Stimulated activated CD8-positive, alpha-beta memory T cell treated with anti-CD3 and anti-CD28 coated beads, Interleukin-4, amount 100 ng/mL, for 48 hours (primary cell): Measurements from ENCODE around the gene EFHC1.
"Not testable (repeated sequence)": the region's sequence is repeated elsewhere in the genome, so short reads cannot be mapped to it uniquely, and the experiment has no call there.

Source experiments
- DNase-seq: peaks from one replicate; pipeline ENCODE4 v3.0.0-alpha.2; 2020

The EFHC1 gene

DNA sequence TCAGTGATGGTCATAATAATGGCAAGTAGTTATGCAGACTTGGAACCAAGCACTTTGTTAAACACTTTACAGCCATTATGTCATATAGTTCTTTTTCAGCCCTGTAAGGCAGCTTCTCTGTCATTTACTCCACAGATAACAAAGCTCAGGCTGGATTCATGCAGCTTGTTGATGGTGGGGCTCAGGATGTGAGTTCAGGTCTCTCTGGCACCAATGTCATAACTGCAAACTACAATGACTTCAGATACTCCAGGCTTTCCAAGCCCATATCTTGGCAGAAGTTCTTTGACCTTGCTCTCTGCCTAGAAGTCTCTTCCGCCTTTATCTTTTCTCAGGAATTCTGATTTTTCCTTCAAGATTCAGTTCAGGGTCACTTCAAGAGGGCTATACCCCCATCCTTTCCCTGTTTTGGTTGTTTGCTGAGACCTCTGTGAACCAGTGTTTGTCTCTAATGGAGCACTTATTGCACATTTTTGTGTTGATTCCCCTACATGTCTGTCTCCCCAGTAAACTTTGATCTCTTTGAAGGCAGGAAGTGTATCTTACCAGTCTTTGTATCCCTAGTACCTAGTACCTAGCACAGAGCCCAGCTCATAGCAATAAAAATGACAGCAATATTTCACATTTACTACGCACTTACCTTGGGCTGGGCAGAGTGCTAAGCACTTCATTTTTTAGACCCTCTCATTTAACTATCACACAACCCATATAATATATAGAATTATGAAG is 19.7 kb upstream of the EFHC1 start:
- DNase-seq = no peak

- DNase-seq = no peak
Measured at GRCh38 chr6:52403086-52403485, 17.1 kb upstream of the EFHC1 start.

DNA sequence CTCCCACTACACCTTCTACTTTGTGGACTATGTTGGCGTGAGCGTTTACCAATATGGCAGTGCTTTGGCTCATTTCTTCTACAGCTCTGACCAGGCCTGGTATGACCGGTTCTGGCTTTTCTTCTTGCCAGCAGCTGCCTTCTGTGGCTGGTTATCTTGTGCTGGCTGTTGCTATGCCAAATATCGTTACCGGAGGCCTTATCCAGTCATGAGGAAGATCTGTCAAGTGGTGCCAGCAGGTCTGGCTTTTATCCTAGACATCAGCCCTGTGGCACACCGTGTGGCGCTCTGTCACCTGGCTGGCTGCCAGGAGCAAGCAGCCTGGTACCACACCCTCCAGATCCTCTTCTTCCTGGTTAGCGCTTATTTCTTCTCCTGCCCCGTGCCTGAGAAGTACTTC is 16.5 kb upstream of the EFHC1 start:
- no peak for DNase-seq

GRCh38 chr6:52405243-52405642 is 14.9 kb upstream of the EFHC1 start:
- DNase-seq = no peak

DNA sequence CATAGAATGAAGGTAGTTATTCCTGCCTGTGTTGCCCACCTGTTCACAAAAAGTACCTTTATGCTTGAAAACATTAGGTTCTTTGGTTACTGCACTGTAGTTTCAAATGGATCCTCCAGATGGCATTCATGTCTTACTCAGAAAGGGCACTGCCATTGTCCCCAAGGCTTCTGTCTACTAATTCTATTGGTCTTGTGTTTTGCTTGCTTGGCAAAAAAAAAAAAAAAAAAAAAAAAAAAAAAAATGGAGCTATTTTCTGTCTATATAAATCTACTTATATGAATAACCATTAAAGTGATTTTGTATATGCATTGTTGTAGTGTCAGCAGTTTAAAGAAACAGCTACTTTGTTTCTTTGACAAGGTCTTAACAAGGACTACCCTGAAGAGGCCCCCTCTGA is 12.7 kb upstream of the EFHC1 start:
- no peak for DNase-seq

- DNase-seq = no peak
Measured at GRCh38 chr6:52409499-52409898, 10.6 kb upstream of the EFHC1 start.

DNA sequence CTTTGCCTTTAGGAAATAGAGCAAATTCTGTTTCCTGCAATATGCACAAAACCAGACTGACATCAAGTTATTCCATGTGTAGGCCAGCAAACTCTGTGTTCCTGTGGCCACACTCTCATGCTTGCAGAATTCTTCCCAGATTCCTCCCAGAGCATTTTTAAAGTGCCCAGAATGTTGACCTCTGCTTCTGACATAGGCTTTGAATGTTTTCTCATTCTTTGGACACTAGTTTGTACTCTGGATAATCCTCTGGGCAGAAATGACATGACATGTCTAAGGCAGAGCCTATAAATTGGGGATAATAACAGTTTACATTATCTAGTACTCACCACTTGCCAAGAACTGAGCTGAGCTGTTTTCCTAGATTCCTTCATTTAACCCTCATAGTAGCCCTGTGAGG is 9.2 kb upstream of the EFHC1 start:
- no peak for DNase-seq

DNA sequence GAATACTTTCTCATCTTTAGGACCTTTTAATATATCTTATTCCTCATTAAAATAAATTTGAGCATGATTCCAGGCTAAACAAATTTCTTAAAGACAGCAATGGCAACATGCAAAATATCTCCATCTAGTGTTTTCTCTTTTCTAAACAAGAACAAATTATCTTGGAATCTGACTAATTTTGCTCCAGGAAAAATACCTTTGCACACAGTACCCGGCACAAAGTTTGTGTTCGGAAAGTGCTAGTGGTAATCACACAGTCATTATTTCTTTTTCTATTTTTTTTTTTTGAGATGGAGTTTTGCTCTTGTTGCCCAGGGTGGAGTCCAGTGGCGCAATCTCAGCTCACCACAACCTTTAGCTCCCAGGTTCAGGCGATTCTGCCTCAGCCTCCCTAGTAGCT is 8.2 kb upstream of the EFHC1 start:
- DNase-seq = no peak

DNA sequence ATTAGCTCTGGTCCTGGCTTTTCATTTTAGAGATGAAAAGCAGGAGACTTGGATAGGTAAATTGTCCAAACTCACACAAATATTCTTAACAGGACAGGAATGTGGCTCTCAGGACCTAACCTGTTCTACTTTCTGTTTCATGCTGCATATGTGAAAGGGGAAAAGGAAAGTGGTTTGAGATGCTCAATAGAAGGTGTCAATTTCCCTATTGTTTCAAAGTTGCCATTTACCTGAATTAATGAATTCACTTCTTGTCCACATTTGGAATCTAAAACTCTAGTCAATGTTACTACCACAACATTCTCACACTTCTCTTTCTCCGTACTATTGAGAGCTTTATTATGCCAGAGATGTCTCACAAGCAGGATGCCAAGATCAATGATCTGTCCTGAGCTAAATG is 4.8 kb upstream of the EFHC1 start:
- DNase-seq = no peak

DNA sequence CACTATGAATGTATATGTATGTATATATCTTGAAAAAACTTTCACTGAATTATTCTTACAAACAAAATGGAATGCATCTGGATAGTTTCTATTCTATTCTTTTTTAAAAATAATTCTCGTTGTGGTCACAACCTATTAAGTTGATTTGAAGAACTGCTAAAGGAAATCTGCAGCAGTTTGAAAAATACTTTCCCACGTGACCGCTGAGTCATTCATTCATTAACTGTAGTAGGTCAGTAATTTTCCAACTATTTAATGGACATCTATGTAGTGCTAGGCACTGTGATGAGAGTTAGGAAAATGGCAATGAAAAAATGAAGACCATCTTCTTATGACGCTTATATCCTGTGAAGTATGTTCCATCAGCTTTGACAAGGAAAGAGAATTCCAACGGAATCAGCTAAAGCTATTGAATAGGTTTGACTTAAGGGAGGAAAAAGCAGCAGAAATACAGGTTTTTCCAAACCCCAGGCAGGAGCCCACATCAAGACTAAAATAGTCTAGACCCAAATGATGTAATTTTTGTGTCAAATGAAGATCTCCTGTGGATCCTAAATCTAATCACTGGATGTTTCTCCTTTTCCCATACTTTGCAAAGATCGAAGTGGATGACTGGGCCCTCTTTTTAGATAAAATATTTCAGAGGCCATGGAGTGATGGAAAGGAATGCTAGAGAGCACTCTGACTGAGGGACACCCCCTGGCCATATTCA is 4.1 kb upstream of the EFHC1 start:
- no peak for DNase-seq

GRCh38 chr6:52416629-52417151 is 3.5 kb upstream of the EFHC1 start:
- no peak for DNase-seq

DNA sequence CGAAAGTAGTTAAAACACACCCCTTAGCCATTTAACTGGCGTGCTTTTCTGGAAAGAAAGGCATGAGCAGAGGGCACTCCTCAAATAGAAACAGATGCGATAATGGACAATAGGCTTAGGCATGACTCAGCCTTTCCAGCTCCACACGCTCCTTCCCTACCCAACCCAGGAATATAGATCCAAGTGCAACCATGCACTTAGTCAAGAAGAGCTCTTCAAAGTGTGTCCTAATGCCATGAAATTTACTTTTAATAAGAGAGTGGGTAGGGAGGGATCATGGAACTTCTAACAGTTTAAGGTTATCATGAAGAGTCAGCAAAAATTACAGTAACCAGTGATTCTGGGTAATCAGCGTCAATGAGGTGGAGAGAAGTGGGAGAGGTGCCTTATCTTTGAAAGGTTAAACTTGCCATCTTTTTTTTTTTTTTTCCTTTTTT is 2.4 kb upstream of the EFHC1 start:
- DNase-seq = no peak

GRCh38 chr6:52418606-52419005 is 1.5 kb upstream of the EFHC1 start:
- DNase-seq = no peak

DNA sequence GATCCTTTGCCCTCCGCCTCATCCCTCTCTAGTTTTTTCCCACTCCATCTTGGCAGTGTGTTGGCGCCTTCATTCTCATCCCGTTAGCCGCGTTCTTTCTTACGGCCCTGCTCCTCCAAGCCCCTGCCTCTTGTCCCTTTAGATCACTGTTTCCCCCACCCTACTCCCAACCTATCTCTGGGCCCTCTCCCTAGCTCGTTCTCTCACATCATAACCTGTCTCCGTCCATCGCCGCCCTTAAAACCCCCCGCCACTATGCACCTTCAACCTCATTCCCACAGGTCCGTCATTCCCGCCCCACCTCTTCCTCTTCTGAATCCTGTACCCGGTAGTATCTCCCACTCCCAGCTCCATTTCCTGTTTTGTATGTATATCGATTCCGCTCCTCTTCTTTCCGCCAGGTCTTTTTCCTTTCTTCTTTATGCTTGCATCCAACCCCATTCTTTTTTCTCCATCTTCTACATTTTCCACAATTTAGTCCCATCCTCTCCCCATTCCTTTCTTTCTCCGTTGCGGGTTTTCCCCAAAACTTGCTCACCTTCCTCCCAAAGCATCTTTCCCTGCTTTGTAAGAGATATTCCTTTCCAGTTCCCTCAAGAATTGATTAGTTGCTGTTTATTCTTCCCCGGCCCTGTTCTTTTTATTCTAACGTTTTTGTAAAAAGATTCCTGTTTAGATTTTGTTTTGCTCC is 671 bp downstream of the EFHC1 start:
- DNase-seq = no peak

GRCh38 chr6:52422156-52422555 is 2.0 kb downstream of the EFHC1 start:
- no peak for DNase-seq

GRCh38 chr6:52423448-52423847 is 3.3 kb downstream of the EFHC1 start:
- DNase-seq = no peak

DNA sequence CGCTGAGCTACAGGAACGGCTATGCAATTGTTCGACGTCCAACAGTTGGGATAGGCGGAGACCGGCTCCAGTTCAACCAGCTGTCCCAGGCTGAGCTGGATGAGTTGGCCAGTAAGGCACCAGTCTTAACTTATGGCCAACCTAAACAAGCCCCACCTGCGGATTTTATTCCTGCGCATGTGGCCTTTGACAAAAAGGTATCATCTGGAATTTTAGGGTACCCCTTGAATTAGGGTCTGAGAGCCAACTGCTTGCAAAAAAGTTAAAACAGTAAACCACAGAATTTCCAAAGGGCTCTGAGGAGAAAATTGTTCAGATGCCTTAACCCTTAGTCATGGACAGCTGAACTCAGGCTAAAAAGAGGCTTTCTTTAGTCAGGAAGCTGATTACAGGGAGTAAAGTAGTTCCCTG is 3.8 kb downstream of the EFHC1 start:
- DNase-seq = no peak

GRCh38 chr6:52424513-52424912 is 4.4 kb downstream of the EFHC1 start:
- DNase-seq = no peak

DNA sequence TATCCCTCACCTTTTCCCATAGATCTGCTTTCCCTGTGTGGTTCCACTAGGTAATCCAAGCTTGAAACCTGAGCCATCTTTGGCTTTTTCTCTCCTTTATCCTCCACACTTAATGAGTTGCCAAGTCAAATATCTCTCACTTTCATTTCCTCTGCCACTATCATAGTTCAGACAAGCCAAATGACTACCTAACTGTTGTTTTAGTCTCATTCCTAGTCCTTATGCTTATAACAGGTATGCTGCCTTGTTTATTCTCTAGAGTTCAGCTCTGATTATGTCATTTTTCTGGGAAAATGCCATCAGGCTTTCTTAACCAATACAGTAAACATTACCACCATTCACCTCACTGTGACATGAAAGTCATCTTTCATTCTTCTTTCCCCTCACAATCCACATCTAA is 6.5 kb downstream of the EFHC1 start:
- no peak for DNase-seq

DNA sequence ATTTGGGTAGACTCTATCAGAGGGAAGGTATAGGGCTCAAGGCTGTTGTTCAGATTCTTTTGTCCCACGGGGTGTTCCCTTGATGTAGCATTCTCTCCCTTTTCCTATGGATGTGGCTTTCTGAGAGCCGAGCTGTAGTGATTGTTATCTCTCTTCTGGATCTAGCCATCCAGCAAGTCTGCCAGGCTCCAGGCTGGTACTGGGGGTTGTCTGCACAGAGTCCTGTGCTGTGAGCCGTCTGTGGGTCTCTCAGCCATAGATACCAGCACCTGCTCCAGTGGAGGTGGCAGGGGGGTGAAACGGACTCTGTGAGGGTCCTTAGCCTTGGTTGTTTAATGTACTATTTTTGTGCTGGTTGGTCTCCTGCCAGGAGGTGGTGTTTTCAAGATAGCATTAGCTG is 13.2 kb downstream of the EFHC1 start:
- not testable (repeated sequence) for DNase-seq

DNA sequence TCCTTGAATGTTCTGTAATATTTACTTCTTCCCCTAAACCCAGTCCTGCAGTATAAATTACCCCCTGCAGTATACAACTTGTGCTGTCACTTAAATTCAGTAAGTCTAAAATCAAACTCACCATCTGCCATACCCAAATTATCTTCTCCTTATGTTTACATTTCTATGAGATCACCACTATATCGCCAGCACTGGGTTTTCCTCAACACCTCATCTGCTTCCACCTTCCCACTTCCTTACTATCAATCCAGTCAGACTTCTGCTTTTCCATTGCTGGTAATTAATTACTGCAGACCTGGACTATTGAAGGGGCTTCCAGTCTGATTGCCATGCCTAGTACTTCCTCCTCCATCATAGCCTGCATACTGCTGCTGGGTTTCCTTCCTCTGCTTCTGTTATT is 15.2 kb downstream of the EFHC1 start:
- no peak for DNase-seq

DNA sequence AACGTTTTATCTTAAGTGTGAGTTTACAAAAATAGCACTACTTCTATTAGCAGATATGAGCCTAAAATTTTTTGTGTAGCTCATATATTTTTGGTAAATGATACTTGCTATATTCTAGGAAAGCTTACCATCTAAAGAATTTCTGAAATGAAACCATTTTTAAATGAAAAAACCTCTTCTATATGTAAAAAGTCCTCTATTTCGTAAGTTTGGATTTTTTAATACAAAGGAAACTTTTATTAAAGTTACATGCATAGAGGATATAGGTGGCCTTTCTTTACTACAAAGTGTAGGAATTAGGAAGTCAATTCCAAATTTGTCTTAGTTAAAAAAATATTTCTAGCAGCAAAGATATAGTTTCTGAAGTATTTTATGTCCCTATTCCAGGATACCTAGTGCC is 18.8 kb downstream of the EFHC1 start:
- DNase-seq = no peak

DNA sequence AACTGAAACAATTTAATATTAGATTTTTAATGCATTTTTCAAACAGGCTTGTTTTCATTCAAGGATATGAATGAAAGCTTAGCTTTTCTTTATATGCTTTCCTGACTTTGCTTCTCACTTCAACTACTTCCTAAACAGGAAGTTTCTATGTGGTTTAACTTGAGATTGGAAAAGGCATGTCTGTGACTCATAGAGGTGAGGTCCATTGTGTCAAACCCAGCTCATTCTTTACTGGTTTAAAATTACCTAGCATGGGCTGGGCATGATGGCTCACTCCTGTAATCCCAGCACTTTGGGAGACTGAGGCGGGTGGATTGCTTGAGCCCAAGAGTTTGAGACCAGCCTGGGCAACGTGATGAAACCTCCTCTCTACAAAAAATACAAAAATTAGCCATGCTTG is 34.4 kb downstream of the EFHC1 start:
- no peak for DNase-seq

DNA sequence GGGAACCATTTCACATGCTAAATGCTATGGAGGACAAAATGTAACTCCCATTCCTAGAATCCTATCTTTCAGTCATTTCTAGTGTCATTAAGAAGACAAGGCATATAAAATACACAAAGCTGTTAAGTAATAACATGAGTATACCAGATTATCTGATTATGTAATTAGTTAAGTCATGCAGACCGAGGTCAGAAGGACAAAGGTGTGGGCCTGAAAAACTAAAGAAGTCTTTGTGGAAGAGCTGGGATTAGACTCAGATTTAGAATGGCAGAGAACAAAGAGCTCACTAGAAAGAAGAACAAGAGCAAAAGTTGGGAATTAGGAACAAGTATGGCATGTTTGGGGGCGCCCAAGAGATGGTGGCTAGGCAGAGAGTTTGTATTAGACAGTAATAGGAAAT is 37.0 kb downstream of the EFHC1 start:
- no peak for DNase-seq
